ENCODE data around the gene DNAJC6.
A peak's percentile ranks its signal among the peaks of the same experiment; 100 is the strongest.

The DNAJC6 gene

GRCh38 chr1:65308781-65309303, 501 bp upstream of the DNAJC6 start:
- Histone ChIP-seq H3K9me3 (ENCODE audit: low read depth, low read length) (no peaks in the 10 kb centered on the region), H3K27ac (no peak overlapping the region), H3K36me3 (ENCODE audit: insufficient read depth, low read length) (no peaks in the 10 kb centered on the region), H3K9ac (ENCODE audit: insufficient read length) (no peak overlapping the region), H3K4me3 (peak overlapping the region; percentile 80)
- DNase-seq (ENCODE audit: low read depth, low spot score), result no peak
- TF ChIP-seq POLR2AphosphoS5 (IDR thresholded peaks at IDR 0.05; ENCODE audit: borderline replicate concordance, low read depth, low read length) (no peak), EZH2 (IDR thresholded peaks at IDR 0.05) (no peak), FOXP2 (optimal IDR thresholded peaks at IDR 0.05; ENCODE audit: control extremely low read depth, extremely low read length, insufficient read depth) (no peak)

GRCh38 chr1:65310078-65310587, 790 bp downstream of the DNAJC6 start:
- H3K27ac ChIP-seq, result no peak overlapping the region
- H3K9me3 ChIP-seq (ENCODE audit: low read depth, low read length), result no peaks in the 10 kb centered on the region
- no peak for DNase-seq (ENCODE audit: low read depth, low spot score)
- no peaks in the 10 kb centered on the region for H3K36me3 ChIP-seq (ENCODE audit: insufficient read depth, low read length)
- H3K9ac ChIP-seq (ENCODE audit: insufficient read length), result no peak overlapping the region
- no peak for TF ChIP-seq FOXP2 (optimal IDR thresholded peaks at IDR 0.05; ENCODE audit: control extremely low read depth, extremely low read length, insufficient read depth)
- no peak for TF ChIP-seq EZH2 (IDR thresholded peaks at IDR 0.05)
- no peak for TF ChIP-seq POLR2AphosphoS5 (IDR thresholded peaks at IDR 0.05; ENCODE audit: borderline replicate concordance, low read depth, low read length)
- H3K4me3 ChIP-seq, result peak overlapping the region; percentile 80

- TF ChIP-seq FOXP2 (optimal IDR thresholded peaks at IDR 0.05; ENCODE audit: control extremely low read depth, extremely low read length, insufficient read depth), result no peak
- no peak for TF ChIP-seq POLR2AphosphoS5 (IDR thresholded peaks at IDR 0.05; ENCODE audit: borderline replicate concordance, low read depth, low read length)
- no peak for TF ChIP-seq EZH2 (IDR thresholded peaks at IDR 0.05)
- no peak overlapping the region for H3K9ac ChIP-seq (ENCODE audit: insufficient read length)
- H3K27ac ChIP-seq, result no peak overlapping the region
- H3K9me3 ChIP-seq (ENCODE audit: low read depth, low read length), result no peaks in the 10 kb centered on the region
- no peaks in the 10 kb centered on the region for H3K36me3 ChIP-seq (ENCODE audit: insufficient read depth, low read length)
- no peak overlapping the region for H3K4me3 ChIP-seq
- no peak for DNase-seq (ENCODE audit: low read depth, low spot score)
Measured at GRCh38 chr1:65311760-65312159, 2.4 kb downstream of the DNAJC6 start.

GRCh38 chr1:65316233-65316632, 6.9 kb downstream of the DNAJC6 start:
- Histone ChIP-seq H3K27ac (no peak overlapping the region), H3K36me3 (ENCODE audit: insufficient read depth, low read length) (no peaks in the 10 kb centered on the region), H3K9me3 (ENCODE audit: low read depth, low read length) (no peaks in the 10 kb centered on the region), H3K9ac (ENCODE audit: insufficient read length) (no peak overlapping the region), H3K4me3 (no peak overlapping the region)
- DNase-seq (ENCODE audit: low read depth, low spot score), result no peak
- TF ChIP-seq EZH2 (IDR thresholded peaks at IDR 0.05) (no peak), FOXP2 (optimal IDR thresholded peaks at IDR 0.05; ENCODE audit: control extremely low read depth, extremely low read length, insufficient read depth) (no peak), POLR2AphosphoS5 (IDR thresholded peaks at IDR 0.05; ENCODE audit: borderline replicate concordance, low read depth, low read length) (no peak)

GRCh38 chr1:65317866-65318653, 8.7 kb downstream of the DNAJC6 start:
- Histone ChIP-seq H3K4me3 (no peak overlapping the region), H3K36me3 (ENCODE audit: insufficient read depth, low read length) (no peaks in the 10 kb centered on the region), H3K9ac (ENCODE audit: insufficient read length) (no peak overlapping the region), H3K27ac (no peak overlapping the region), H3K9me3 (ENCODE audit: low read depth, low read length) (no peaks in the 10 kb centered on the region)
- no peak for DNase-seq (ENCODE audit: low read depth, low spot score)
- TF ChIP-seq FOXP2 (optimal IDR thresholded peaks at IDR 0.05; ENCODE audit: control extremely low read depth, extremely low read length, insufficient read depth) (no peak), POLR2AphosphoS5 (IDR thresholded peaks at IDR 0.05; ENCODE audit: borderline replicate concordance, low read depth, low read length) (no peak), EZH2 (IDR thresholded peaks at IDR 0.05) (no peak)

- Histone ChIP-seq H3K36me3 (ENCODE audit: insufficient read depth, low read length) (no peaks in the 10 kb centered on the region), H3K4me3 (no peak overlapping the region), H3K9me3 (ENCODE audit: low read depth, low read length) (no peaks in the 10 kb centered on the region), H3K27ac (no peak overlapping the region), H3K9ac (ENCODE audit: insufficient read length) (no peak overlapping the region)
- no peak for DNase-seq (ENCODE audit: low read depth, low spot score)
- TF ChIP-seq POLR2AphosphoS5 (IDR thresholded peaks at IDR 0.05; ENCODE audit: borderline replicate concordance, low read depth, low read length), result no peak
- TF ChIP-seq EZH2 (IDR thresholded peaks at IDR 0.05), result no peak
- no peak for TF ChIP-seq FOXP2 (optimal IDR thresholded peaks at IDR 0.05; ENCODE audit: control extremely low read depth, extremely low read length, insufficient read depth)
Measured at GRCh38 chr1:65319141-65319540, 9.8 kb downstream of the DNAJC6 start.

- DNase-seq (ENCODE audit: low read depth, low spot score), result no peak
- Histone ChIP-seq H3K4me3 (no peak overlapping the region), H3K27ac (no peak overlapping the region), H3K36me3 (ENCODE audit: insufficient read depth, low read length) (no peaks in the 10 kb centered on the region), H3K9ac (ENCODE audit: insufficient read length) (no peak overlapping the region), H3K9me3 (ENCODE audit: low read depth, low read length) (no peaks in the 10 kb centered on the region)
- TF ChIP-seq POLR2AphosphoS5 (IDR thresholded peaks at IDR 0.05; ENCODE audit: borderline replicate concordance, low read depth, low read length) (no peak), EZH2 (IDR thresholded peaks at IDR 0.05) (no peak), FOXP2 (optimal IDR thresholded peaks at IDR 0.05; ENCODE audit: control extremely low read depth, extremely low read length, insufficient read depth) (no peak)
Measured at GRCh38 chr1:65319754-65320153, 10.4 kb downstream of the DNAJC6 start.

- no peaks in the 10 kb centered on the region for H3K36me3 ChIP-seq (ENCODE audit: insufficient read depth, low read length)
- DNase-seq (ENCODE audit: low read depth, low spot score), result no peak
- H3K9me3 ChIP-seq (ENCODE audit: low read depth, low read length), result no peaks in the 10 kb centered on the region
- TF ChIP-seq POLR2AphosphoS5 (IDR thresholded peaks at IDR 0.05; ENCODE audit: borderline replicate concordance, low read depth, low read length), result no peak
- no peak overlapping the region for H3K4me3 ChIP-seq
- H3K27ac ChIP-seq, result no peak overlapping the region
- no peak overlapping the region for H3K9ac ChIP-seq (ENCODE audit: insufficient read length)
Measured at GRCh38 chr1:65321879-65322278, 12.5 kb downstream of the DNAJC6 start.
